Measurements from ENCODE around the gene NUDT4. TPM values are rescaled to one million over a fixed set of nuclear protein-coding genes. Genes with fewer than 3 reads are reported as not detected.

NUDT4 gene
- total and polyA plus RNA-seq, 2 donors (not counting 3 experiments of a cell fraction or from before 2014, with no cell fraction given): 76.0 to 161 TPM

DNA sequence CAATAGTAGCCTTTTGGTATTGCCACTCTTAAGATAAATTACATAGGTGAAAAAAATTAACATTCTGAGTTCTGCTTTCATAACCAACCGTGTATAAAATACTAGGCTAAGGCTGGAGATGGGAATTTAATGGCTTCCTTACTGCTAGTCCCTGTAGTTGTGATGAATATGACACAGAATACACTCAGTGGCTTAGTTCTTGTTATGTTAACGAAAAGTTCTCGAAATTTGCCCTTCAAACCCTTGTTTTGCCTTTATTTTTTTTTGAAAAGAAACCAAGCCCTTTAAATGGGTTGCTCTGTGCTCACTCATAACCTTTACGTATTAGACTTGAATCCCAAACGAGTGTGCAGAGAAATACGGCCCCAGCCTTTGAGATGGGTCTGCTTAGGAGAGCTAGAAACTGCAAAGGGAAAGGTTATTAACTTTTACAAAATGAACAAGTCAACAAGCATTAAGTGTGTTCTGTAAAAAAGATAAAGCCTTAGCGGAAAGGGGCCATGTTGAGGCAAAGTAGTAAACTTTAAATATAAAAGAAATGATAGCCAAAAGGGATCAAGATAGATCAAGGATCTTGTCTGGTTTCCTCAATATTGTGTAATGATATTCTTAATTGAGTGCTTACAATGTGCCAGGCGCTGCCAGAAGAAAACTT, 1.7 kb downstream of the NUDT4 start:
- no peaks in the 10 kb centered on the region for H3K27me3 ChIP-seq (ENCODE audit: control insufficient read depth in 2 of 2, insufficient read depth in 2 of 2, low read length in 2 of 2)
- peak overlapping the region; percentile 91 for H3K4me2 ChIP-seq (ENCODE audit: insufficient read depth, low read length)
- H3K36me3 ChIP-seq (ENCODE audit: control insufficient read depth in 2 of 2, extremely low read depth in 1 of 2, insufficient read depth in 2 of 2, low read length in 2 of 2): peaks cover 4 to 7% of the 10 kb centered on the region in 2 experiments
- TF ChIP-seq GATA2 (IDR thresholded peaks at IDR 0.05; ENCODE audit: insufficient read depth, insufficient read length, low read depth, low read length) (no peak), EZH2 (IDR thresholded peaks at IDR 0.05; ENCODE audit: borderline replicate concordance, low read depth, low read length, severe bottlenecking) (no peak), JUN (IDR thresholded peaks at IDR 0.05; ENCODE audit: borderline replicate concordance, insufficient read depth, insufficient read length, low read depth) (no peak)
- intact Hi-C loops (cut with micrococcal nuclease): loop anchor here (5.0 to 10.0 kb wide), 3 partner anchors 155 to 377 kb away; no protein-coding TSS in a partner anchor
- no peaks in the 10 kb centered on the region for H3K9me1 ChIP-seq (replicated peaks; ENCODE audit: control insufficient read depth, extremely low read depth, insufficient read depth, low read length)
- ChIA-PET POLR2A (no interaction called here), CTCF (interaction anchor here (3.8 to 6.8 kb wide), 2 partner anchors 40 to 392 kb away, joined by 18 to 87 read pairs; no protein-coding TSS in a partner anchor)
- H3K4me1 ChIP-seq (ENCODE audit: control insufficient read depth, extremely low read depth, insufficient read depth, low read length): peaks cover 31% of the 10 kb centered on the region
- peak overlapping the region; percentile 96 for H3K9ac ChIP-seq (replicated peaks; ENCODE audit: extremely low read depth, insufficient read depth, low read length)
- H3K27ac ChIP-seq (ENCODE audit: insufficient read depth, low read depth, low read length): peak overlapping the region; percentile 79
- BruUV-seq (replicated peaks): no TSS peak
- no peak for FAIRE-seq
- no peaks in the 10 kb centered on the region for H3K9me3 ChIP-seq (replicated peaks; ENCODE audit: control insufficient read depth, insufficient read depth, low read length)
- dilution Hi-C loops (cut with MboI; ENCODE audit: extremely low pct_ligation_motif_present, low sequenced_read_pairs): loop anchor here (25.0 kb wide), 1 partner anchor 367 kb away; no protein-coding TSS in a partner anchor
- peak; percentile 38 for DNase-seq (ENCODE audit: low read depth, low spot score)
- peaks cover 63% of the 10 kb centered on the region for H3K79me2 ChIP-seq (ENCODE audit: control insufficient read depth, insufficient read depth, low read length)
- peak overlapping the region; percentile 71 to 99 (median 95) for H3K4me3 ChIP-seq (replicated peaks in 1 of 3; ENCODE audit: insufficient read depth in 1 of 3, low read depth in 1 of 3, low read length in 3 of 3)
- H4K20me1 ChIP-seq (replicated peaks; ENCODE audit: control insufficient read depth, extremely low read depth, insufficient read depth, low read length): peaks cover 6% of the 10 kb centered on the region
- H2AFZ ChIP-seq (ENCODE audit: low read depth, low read length): no peak overlapping the region

DNA sequence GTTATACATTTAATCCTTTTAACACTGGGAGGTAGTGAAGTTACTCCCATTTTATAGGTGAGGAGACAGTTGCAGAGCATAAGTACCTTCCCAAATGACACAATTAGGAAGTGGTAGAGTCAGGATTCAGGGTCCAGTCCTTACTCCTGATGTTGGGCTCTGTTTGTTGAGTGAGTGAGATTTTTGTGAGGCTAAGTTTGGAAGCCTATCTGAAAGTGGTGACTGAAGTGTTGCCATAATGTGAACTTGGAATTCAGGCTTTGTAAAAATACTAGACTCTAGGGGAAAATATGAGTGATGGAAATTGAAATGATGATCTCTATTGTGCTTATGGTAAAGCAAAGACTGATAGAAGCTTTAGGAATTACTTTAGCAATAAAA, 2.2 kb downstream of the NUDT4 start:
- CTCF ChIA-PET: interaction anchor here (0.7 to 6.8 kb wide), 16 partner anchors 17 to 722 kb away, joined by 3 to 87 read pairs (median 5); no protein-coding TSS in a partner anchor
- Histone ChIP-seq H3K4me1 (ENCODE audit: control insufficient read depth, extremely low read depth, insufficient read depth, low read length) (peaks cover 31% of the 10 kb centered on the region), H3K27ac (ENCODE audit: insufficient read depth, low read depth, low read length) (peak overlapping the region; percentile 79), H3K36me3 (ENCODE audit: control insufficient read depth in 2 of 2, extremely low read depth in 1 of 2, insufficient read depth in 2 of 2, low read length in 2 of 2) (peaks cover 4 to 7% of the 10 kb centered on the region in 2 experiments), H3K4me2 (ENCODE audit: insufficient read depth, low read length) (peak overlapping the region; percentile 91), H3K9me1 (replicated peaks; ENCODE audit: control insufficient read depth, extremely low read depth, insufficient read depth, low read length) (no peaks in the 10 kb centered on the region), H3K79me2 (ENCODE audit: control insufficient read depth, insufficient read depth, low read length) (peaks cover 68% of the 10 kb centered on the region), H4K20me1 (replicated peaks; ENCODE audit: control insufficient read depth, extremely low read depth, insufficient read depth, low read length) (peaks cover 8% of the 10 kb centered on the region), H3K4me3 (replicated peaks in 1 of 3; ENCODE audit: insufficient read depth in 1 of 3, low read depth in 1 of 3, low read length in 3 of 3) (peak overlapping the region; percentile 71 to 99 (median 95)), H2AFZ (ENCODE audit: low read depth, low read length) (no peak overlapping the region), H3K9me3 (replicated peaks; ENCODE audit: control insufficient read depth, insufficient read depth, low read length) (no peaks in the 10 kb centered on the region), H3K27me3 (ENCODE audit: control insufficient read depth in 2 of 2, insufficient read depth in 2 of 2, low read length in 2 of 2) (no peaks in the 10 kb centered on the region), H3K9ac (replicated peaks; ENCODE audit: extremely low read depth, insufficient read depth, low read length) (peak overlapping the region; percentile 96)
- BruUV-seq (replicated peaks): no TSS peak
- no peak for TF ChIP-seq FOS (IDR thresholded peaks at IDR 0.05; ENCODE audit: borderline replicate concordance, insufficient read depth, low read length)
- TF ChIP-seq, protein P1, sequence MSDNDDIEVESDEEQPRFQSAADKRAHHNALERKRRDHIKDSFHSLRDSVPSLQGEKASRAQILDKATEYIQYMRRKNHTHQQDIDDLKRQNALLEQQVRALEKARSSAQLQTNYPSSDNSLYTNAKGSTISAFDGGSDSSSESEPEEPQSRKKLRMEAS (IDR thresholded peaks at IDR 0.05; ENCODE audit: insufficient read depth, insufficient read length): no peak
- TF ChIP-seq GATA2 (IDR thresholded peaks at IDR 0.05; ENCODE audit: insufficient read depth, insufficient read length, low read depth, low read length): no peak
- TF ChIP-seq EZH2 (IDR thresholded peaks at IDR 0.05; ENCODE audit: borderline replicate concordance, low read depth, low read length, severe bottlenecking): no peak
- FAIRE-seq (no peak), DNase-seq (ENCODE audit: low read depth, low spot score) (peak; percentile 42)
- dilution Hi-C loops (cut with MboI; ENCODE audit: extremely low pct_ligation_motif_present, low sequenced_read_pairs): loop anchor here (25.0 kb wide), 1 partner anchor 368 kb away; no protein-coding TSS in a partner anchor
- POLR2A ChIA-PET: no interaction called here
- intact Hi-C loops (cut with micrococcal nuclease): loop anchor here (1.0 to 10.0 kb wide), 5 partner anchors 155 to 453 kb away; no protein-coding TSS in a partner anchor
